H4 (cell line): Measurements from ENCODE around the gene DLG2. TPM values are rescaled to one million over a fixed set of nuclear protein-coding genes. Genes with fewer than 3 reads are reported as not detected.
"Not testable (repeated sequence)": the region's sequence is repeated elsewhere in the genome, so short reads cannot be mapped to it uniquely, and the experiment has no call there.

Experiments used
- DNase-seq: peaks from one replicate; pipeline ENCODE4 v3.0.0-alpha.2; 2015; ENCODE audit warnings: low spot score
- total RNA-seq: library from RNA; depleted of rRNA; stranded (reverse); fragments of >200 nt; shearing (Covaris generic); gene quantifications from 2 replicates; pipeline ENCODE4 v1.2.3, GENCODE V29; 2014

The DLG2 gene
- total RNA-seq, 1 experiment from 2014 or later, result 2.6 TPM

DNA sequence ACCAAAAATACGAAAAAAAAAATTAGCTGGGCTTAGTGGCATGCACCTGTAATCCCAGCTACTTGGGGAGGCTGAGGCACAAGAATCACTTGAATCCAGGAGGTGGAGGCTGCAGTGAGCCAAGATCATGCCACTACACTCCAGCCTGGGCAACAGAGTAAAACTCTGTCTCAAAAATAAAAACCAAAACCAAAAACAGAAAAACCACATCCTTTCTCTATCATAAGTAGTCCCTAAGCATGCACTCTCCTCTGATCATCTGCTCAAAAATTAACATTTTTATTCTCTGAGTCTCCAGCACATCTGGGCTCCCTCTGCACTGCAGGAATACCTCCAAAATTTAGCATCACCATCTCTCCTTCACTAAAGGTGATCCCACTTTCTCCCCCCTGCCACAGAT lies 516.9 kb downstream of the DLG2 start:
- DNase-seq, result not testable (repeated sequence)

DNA sequence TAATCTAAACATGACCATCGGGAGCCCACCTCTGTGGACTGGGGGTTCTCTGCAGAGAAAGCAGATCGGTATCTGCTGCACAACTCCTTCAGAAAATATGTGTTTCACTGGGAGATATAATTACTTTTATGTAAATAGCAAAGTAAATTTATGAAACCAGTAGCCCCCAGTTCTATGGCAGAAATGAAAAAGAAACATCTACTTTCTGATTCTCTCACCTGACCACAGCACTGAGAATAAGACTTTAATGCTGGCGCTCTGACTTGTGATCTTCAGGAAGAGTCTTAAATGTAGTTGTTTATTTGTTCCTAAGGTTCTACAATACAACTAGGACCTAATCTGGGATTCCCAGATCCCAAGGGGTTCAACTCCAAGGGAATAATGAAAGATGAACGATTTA lies 518.0 kb downstream of the DLG2 start:
- no peak for DNase-seq

DNA sequence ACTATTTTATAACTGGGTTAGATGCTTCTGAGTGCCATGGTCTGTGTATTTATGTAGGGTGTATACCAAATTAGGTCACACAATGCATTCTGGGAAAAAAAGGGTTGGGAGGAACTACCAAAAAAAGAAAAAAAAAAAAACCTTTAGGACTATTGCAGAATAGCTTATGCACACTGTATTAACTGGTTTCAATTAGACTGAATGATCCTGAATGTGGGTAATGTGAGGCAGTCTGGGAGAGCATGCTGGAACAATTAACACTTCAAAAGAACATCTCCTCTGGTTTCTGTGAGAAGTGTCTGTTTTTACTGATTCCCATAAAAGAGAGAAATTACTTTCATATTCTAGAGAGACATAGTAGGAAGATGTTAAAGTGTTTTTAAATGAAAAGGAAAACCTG lies 521.3 kb downstream of the DLG2 start:
- no peak for DNase-seq

DNA sequence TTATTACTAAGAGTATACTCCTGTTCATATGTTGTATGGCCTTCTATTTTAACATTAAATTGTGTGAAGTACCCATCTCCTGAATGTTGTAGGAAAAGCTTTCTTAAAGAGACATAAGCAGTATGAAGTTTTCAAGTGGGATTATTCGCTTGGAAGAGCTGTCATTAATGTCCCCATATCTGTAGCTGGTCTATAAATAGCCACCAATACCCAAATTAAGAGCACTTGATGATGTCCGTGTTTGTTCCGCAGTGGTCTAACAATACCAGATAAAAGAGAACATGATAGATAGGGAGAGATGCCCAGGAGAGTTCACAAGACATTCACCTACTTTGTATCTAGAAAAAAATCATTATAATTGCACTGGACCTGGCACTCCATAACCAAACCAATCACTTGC lies 527.6 kb downstream of the DLG2 start:
- DNase-seq, result no peak

DNA sequence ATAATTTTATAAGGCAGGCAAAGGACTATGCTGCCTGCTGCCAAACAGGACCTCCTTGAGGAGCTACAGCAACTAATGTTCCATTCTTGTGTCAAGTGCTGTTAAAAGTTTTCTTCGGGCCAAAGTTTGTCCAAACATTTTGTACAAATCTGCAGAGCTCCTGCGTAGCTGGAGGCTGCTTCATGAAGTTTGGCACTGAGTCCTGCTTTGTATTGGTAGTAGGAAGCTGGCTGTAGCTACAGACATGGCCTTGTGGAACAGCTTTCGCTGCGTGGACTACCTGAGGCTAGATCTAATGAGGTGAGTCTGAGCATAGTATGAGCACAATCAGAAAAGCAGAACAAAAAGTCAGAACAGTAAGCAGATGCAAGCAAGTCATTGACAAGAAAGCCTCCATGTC lies 528.1 kb downstream of the DLG2 start:
- DNase-seq, result no peak

DNA sequence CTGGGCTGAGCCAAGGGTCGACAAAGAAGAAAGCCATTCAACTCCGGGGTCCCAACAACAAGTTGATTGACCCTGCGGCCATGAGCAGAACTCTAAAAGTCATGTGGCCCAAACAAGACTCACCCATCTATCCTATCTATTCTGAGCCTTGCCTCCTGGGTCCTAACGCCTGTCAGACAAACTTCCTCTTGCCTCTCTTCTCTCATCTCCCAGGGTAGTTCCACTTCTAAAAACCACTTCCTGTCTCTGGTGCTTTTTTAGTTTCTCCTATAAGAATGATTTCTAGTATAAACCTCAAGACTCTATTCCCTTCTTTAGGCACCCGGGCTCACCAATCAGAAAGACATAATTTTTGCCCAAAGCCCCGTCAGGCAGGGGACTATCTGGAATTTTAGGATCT lies 530.2 kb downstream of the DLG2 start:
- no peak for DNase-seq

DNA sequence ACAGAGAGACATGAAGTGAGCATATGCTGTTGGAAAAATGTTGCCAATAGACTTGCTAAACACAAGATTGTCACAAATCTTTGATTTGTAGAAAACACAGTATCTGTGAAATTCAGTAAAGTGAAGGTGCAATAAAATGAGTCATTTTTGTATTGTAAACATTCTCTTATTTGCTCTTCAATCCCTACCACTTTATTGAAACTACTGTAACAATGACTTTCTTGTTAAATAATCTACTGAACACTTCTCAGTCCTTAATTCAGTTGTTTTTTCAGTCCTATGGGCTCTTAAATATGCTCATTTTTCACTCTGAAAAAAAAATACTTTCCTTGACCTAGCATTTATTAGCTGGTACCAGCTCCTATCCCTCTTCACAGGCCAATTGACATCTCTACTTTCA lies 531.9 kb downstream of the DLG2 start:
- DNase-seq, result no peak

DNA sequence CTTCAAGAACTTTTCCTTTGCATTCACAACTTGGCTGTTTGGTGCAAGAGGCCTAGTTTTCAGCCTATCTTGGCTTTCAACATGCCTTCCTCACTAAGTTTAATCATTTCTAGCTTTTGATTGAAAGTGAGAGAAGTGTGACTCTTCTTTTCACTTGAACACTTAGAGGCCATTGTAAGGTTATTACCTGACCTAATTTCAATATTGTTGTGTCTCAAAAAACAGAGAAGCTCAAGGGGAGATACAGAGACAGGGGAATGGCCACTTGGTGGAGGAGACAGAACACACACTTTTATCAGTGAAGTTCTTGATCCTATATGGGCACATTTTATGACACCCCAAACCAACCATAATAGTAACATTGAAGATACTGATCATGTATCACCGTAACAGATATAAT lies 532.3 kb downstream of the DLG2 start:
- no peak for DNase-seq

DNA sequence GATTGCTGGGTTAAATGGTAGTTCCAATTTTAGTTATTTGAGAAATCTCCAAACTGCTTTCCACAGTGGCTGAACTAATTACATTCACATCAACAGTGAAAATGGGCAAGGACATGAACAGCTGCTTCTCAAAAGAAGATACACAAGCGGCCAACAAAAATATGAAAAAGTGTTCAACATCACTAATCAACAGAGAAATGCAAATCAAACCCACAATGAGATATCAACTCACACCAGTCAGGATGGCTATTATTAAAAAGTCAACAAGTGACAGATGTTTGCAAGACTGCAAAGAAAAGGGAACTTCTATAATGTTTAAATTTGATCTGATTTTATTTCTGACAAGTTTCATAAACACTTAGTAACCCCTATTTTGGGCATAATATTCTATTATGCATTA lies 537.5 kb downstream of the DLG2 start:
- no peak for DNase-seq

DNA sequence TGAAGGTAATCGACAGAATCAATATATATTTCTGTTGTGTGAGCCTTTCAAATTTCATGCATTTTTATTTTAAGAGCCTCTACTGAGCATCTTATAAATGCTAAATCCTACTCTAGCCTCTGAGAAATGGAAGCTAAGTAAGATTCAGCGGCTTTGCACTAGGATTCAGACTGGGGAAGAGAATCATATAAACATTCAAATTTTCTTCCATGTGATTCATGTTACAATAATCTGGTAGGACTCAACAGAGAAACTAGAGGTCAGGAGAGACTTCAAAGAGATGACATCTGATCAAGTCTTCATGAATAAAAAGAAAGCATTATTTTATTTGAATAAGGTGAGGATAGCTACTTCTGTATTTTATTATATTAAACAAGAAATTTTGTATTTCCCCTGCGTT lies 538.9 kb downstream of the DLG2 start:
- no peak for DNase-seq

DNA sequence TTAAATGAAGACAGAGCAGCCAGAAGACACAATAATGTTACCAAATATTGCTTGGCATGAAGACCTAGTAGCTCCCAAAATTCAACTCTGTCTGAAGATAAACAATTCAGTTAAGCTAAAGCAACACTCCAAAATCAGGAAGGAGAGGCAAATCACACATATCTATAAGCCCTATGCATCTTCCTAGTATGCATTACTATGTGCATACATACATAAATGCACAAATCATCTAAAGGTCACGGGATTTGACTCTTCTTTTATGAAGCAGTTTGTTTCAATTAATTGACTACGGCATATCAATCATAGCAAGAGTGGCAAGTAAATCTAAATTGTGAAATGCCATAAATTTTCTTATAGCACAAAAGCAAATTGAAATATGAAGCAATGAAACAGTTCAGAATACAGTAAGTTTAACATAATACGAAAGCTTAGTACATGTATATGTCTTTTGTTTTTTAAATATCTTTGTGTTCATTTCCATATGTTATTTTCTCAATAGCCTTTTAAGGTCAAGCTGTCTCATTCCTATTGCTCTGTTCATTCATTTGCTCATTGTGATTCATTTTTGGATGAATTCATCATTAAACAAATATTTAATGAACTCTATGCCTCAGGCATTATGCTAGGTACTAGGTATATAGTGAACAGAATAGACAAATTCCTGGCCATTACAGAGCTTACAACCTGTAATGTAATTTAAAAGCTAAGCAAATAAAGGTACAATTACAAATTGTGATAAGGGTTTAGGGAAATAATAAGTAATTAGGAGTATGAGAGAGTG lies 540.5 kb downstream of the DLG2 start:
- no peak for DNase-seq

DNA sequence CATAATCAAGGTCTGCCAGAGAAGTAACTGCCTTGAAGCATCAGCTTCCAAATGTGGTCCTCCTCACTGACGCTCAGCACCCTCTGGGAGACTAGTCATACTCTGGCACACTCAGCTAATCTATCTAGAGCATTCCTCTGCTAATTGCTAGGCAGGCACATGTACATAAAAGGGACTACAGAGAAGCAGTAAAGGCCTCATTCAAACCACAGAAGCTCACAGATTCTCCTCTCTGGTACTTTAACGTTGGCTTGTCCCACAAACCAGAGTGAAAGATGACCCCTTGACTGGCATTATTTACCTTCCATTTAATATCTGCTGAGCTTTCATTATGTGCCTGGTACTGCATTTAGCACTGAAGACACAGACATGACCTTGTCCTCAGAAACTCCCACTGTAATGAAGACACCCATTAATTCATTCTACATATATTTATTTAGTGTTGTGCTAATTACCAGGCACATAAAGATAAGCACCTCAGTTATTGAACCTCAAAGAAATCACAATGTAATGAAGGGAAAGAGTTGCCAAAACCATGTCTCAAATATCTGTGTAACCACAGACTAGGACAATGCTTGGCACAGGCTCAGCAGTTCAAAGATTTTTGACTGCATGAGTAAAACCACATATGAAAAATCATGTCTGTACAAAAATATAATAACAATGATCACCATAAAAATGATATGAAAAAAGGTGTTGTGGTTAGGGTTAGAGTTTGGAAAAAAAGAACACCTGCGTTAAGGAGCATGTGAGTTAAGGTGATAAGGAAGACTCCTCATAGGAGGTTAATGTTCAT lies 550.4 kb downstream of the DLG2 start:
- DNase-seq, result peak; percentile 33

DNA sequence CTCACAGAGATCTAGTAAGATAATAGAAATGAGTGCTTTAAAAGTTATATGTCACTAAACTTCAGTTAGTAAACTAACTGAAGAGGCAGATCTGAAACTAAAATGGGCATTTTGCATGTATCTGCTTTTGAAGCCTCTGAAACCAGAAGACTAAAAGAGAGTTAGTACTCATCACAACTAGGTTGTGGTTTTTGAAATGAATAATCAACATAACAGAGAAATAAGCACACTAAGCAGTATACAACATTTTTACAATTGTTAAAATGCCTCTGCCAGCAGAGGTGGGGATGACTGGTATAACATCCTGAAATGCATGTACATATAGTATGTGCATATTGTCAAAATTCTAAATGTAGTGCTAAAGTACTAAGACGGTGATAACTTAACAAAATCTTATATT lies 564.5 kb downstream of the DLG2 start:
- DNase-seq, result no peak

DNA sequence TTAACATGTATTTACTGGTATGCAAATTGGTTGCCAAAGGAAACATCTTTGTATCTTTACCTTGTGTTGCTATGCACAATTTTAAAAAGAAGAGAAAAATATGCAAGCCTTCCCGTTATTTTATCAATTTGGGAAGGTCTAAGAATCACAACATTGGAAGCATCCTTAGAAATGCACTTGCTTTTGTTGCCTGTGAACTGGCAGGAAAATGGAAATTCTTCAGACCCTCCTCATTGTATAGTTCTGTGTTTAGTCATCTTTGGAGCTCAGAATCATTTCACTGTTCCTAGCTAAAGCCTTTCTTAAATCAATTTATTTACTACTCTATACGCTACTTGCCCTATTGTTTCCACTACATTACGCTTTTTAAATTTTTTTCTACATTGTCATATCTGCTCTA lies 574.5 kb downstream of the DLG2 start:
- no peak for DNase-seq

DNA sequence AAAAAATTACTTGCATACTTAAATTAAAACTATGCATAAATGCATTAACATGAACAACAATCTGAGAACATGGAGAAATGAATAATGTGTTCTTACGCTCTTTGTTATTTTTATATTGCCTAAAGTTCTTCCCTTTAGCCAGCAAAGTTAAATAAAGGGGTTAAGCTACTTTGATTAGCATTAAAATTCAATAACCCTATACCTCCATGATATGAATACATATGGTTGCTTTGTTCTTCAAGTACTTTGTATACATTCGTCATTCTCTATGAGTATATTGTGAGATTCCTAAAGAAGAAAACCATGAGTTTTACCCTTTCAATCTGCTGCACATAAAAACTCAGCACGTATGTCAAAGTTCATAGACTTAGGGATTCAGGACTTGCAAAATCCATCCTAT lies 578.3 kb downstream of the DLG2 start:
- no peak for DNase-seq

DNA sequence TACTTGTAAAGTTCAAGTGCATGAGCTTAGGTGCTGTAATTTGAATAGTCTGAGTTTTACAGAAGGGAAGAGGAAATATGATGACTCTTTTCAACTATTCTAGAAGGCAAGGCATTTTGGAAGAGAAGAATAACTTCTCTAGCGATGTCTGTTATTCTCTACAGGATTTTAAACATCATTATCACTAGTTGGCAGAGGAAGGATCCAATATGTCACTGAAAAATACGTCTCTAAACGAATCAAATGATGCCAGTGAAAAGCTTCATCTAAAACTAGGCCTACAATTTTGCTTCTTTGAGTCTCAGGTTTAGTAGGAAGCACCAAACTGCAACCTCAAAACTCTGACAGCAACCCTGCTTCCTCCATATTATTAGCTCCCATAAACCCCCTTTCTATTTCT lies 581.4 kb downstream of the DLG2 start:
- DNase-seq, result no peak

DNA sequence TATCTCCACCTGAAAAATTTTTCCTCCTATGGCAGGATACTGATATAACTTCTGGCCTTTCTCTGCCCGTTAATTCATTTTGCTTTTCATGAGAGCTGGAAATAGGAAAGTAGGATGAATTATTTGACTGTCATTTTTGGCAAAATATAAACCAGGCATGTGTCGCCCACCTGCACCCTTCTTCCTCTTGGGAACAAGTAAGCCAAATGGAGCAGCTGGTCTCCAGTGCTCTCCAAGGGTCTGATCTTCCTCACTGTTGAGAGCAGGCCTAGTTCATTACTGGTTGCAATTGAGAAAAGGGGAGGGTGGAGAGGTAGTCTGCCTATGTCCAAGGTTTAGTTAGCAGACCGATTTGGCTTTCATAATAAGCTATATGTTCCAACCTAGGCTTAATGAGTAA lies 582.2 kb downstream of the DLG2 start:
- DNase-seq, result no peak

DNA sequence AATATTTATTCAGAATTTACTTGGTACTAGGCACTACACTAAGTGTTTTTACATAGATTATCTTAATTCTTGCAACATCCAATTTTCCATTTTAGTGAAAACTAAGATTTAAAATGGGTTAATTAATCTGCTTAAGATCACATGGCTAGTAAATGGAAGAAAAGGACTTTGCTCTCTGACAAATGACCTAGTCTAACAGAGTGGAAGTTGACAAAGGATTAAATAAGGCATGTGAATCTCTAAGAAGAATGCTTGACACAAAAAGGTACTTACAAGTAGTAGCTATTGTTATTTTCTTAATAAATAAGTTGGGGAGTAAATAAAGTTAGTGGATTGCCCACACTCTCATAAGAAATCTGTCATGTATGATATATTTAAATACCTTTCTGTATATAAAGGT lies 584.8 kb downstream of the DLG2 start:
- no peak for DNase-seq

DNA sequence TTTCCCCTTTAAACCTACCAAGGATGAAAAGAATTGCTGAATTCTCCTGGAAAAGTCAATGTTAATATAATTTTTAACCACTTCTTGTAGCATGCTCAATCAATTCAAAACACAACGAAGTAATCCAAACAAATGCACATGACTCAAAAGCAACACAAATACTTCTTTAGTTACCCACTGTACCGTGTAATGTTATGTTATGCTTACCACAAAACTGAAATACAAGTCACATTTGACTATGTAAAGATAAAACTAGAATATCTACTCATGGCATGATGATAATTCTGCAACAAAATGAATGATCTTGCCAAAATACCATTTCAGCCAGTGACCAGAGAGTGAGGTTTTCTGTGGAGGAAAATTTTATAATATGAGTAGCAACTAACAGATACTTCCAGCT lies 587.0 kb downstream of the DLG2 start:
- peak; percentile 7 for DNase-seq

DNA sequence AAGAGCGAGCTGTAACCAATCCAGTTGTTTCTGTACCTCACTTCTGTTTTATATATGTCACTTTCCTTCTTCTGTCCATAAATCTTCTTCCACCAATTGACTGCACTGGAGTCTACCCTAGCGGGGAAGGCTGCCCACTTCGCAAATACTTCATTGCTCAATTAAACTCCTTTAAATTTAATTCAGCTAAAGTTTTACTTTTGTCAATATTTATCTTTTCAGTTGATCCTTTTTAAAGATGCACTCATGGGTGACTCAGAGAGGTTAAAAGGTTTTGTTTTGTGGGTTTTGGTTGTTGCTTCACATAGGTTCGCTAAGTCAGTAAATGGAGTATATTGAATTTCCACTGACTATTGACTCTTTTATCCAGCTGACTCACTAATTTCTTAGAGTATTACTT lies 597.2 kb downstream of the DLG2 start:
- peak; percentile 53 for DNase-seq

DNA sequence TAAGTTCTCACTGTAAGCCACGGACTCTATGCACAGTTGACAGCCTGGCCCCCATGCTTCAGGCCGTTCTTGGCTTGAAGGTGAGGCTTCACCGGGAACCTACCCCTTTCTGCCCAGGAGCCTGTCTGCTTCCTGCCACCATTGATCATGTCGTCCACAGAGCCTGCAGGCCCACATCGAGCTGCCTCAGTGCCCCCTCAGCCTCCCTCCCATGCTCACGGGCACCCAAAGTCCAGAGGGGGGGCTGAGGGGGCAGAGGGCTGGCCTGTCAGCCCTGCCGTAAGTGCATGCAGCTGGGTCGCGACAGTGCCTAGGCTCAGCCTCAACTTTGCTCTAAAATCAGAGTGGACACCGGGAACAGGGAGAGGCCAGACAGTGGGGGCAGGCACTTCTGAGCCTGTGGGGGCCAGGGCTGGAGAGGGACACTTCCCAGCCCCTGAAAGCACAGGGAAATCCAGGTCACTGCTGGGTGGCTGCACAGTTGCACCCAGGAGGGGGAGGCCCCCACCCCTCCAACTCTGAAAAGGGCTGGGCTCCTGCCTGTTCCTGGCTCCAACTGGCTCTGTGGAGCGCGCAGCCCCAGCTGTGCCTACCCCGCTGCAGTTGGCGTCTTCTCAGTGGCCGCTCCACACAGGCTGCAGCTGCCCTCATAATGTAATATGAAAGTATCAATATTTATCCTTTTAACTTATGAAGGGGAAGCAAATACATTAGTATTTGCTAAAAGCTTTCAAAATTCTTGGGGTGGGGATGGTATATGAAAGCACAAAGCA lies 598.6 kb downstream of the DLG2 start:
- DNase-seq, result no peak

DNA sequence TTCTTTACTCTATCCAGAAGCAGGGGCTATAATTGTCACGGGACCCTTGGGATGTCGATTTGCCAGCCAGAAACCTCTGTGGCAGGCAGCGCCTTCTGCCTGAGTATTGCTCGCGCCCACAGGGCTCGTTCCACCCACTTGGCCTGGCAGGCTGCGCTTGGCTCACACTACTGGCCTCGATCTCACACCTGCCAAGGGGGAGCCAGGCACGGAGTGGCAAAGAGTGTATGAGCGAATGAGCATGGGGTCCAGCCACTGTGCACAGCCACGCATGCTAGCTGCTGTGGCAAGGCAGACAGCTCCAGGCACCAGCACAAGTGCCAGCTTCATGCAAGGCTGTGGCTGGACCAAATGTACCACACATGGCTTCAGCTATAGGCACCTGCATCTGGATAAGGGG lies 599.8 kb downstream of the DLG2 start:
- DNase-seq, result no peak

DNA sequence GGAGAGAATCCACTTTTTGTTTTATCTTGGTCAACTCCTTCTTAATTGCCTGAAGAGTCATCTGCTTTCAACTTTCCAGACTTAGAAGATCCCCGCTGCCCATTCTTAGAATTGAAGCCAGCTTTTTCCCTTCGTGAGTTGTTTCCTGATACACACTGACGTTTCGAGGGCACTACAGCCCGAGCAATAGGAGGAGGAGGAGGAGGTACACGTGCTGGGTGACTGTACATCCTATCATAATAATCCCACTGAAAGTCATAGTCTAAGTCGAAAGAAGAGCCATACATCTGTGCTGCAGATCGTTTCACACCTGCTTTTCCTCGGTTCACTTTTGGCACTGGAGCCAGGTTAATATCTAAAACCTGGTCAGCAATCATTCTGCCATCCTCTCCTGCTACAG lies 606.1 kb downstream of the DLG2 start:
- DNase-seq, result no peak
